Measurements from ENCODE around the gene GAB3.
"Not testable (repeated sequence)": the region's sequence is repeated elsewhere in the genome, so short reads cannot be mapped to it uniquely, and the experiment has no call there.

GAB3 gene

DNA sequence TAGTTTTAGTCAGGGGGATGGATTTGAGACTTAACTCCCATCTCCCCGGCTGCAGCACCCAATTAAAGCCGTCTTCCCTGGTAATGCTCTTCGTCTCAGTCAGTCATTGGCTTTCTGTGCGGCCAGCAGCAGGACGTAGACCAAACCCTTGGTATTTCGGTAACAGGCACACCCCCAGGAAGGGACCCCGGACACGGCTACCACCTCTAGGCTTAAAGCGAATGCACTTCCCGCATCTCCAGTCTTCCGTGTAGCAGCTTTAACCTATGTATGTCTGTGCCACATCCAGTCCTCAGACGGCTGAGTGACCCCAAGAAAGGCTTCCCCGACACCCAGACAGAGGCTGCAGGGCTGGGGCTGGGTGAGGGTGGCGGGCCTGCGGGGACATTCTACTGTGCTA lies 96.0 kb downstream of the GAB3 start:
- no peak for DNase-seq

DNA sequence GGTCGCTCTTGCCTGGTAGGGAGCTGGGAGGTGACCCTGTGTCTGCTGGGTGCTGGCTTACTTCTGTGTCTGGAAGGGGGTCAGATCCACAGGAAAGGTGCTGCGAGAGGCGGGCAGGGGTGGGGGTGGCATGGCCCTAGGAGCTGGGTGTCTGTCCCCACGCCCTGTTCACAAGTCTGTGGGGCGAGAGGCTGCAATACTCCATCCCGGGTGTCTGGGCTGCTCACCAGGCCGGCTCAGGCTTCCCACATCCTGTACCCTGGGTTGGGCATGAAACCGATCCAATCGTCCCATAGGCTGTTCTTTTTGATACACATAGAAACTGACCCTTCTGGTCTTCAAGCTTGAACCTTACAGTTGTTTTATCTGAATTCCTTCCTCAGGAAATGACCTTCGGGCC lies 96.5 kb downstream of the GAB3 start:
- DNase-seq = no peak

DNA sequence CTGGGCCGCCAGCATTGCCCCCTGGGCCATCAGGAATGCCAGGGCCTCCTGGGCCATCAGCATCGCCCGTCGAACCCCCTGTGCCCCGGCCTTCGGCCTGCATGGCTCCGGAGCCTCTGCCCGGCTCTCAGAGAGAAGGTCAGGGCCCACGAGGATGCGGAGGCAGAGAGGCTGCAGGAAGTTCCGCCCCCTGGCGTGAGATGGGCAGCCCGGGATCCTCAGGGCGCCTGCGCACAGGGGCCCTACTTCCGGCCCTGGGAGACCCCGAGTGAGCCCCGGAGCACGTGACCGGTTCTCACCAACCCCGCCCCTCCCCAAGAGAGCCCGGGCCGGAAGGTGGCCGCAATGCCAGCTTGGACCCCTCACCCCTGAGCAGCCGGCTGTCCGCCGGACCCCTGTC lies 97.5 kb downstream of the GAB3 start, which contains the start of gene CTAG2:
TSS of gene CTAG2 (minus strand) at position 167 of the 400 bp plus-strand sequence. CDS start at position 103, 64 bp downstream.
- not testable (repeated sequence) for DNase-seq

DNA sequence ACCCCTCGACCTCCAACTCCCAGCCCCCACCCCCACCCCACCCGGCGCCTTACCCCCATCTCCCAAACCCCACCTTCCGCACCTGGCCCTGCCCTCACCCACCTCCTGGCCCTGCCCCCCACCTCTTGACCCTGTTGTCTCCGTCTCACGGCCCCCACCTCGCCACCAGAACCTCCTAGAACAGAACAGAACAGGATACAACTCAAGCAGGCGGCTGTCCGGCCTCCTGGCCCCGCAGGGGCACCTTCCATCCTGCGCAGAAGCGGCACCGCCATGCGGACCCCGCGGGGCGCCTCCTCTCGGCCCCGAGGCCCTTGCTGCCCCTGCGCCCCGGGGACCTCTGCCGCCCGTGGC lies 97.9 kb downstream of the GAB3 start:
- no peak for DNase-seq

DNA sequence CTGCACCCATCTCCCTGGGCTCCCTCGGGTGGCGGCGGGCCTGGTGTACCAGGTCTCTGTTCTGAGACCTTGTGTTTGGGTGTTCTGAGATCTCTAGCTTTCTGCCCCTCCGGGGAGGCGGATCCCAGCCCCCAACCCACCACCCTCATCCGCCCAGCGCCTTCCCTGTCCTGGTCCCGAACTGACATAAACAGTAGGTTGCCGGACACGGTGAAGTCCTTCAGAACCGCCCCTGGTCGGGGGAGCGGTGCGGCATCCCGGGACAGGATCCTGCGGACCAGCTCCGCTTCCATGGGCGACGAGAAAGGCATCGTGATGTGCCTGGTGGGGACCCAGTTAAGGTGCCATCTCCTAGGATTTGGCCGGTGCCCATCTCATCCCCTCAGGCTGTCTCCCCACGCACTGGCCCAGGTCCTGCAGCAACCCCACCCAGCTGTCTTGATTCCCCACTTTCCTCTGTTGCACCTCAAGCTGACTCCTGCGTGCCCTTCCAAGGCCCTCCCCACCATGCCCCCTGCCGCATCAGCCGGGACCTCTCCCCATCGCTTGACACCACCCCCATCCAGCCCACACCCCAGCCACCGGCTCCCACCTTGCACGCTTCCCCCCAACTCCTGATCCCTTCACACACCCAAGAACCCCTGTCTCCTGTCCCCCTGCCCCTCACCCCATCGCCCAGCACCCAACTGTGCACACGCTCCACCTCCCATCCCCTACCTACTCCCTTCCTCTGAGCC lies 98.4 kb downstream of the GAB3 start:
- DNase-seq = no peak

DNA sequence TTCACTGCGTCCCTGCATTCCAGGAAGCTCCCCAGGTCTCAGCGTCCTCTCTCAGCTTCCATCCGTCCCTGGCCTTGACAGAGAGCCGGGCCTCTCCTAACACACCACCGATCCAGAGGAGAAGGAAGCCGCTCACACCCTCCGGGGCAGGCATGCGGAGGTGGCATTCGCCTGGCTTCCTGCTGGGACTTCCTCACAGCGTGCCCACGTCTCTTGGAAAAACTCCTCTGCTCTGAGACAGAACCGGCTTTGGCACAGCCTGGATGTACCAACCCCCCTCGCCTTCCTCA lies 100.7 kb downstream of the GAB3 start:
- no peak for DNase-seq

DNA sequence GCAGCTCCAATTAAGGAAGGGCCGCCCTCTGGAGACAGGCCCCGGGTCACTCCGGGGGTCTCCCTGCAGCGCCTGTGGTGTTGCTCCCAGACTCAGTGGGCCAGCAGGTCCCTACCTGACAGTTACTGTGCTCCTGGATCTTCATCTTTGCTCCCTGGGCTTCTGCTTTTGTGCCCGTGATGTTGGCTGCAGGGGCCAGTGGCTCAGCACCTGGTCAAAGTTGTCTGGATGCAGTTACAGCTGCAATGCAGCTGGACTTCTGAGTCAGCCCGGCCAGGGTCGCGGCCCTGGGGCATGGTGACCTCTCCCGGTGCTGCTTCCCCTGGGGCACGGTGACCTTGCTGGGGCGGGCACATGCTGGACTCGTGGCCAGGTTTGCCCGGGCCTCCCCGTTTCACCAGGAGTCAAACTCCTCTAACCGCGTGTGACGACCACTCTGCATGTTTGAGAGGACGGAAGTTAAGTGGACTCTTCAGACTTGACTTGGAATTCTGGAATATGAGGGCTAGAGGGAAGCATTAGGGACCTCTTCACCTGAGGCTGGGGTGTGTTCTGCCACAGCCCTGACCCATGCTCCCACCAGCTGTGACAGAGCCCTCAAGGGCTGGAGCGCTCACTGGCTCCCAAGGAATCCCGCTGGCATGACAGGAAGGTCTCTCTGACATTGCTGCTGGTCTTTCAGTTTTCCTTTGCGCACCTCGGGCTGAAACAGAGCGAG lies 101.2 kb downstream of the GAB3 start:
- DNase-seq = no peak

DNA sequence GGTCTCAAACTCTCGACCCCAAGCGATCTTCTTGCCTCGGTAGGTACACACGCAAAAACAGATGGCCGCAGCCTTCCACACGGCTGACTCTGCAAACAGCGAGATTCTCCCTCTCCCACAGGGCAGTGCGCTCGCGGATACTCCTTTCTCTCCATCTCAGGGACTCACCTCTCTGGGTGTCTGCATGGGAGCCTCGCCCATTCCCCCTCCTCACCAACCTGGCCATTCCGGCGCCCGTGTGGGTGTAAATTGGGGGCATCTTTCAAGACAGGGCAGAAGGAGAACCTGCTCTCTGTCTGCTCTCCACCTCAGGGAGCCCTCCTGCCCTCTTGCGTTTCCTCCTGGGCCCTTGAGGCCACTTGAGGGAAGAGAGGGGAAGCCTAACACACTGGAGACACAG lies 101.9 kb downstream of the GAB3 start:
- no peak for DNase-seq

DNA sequence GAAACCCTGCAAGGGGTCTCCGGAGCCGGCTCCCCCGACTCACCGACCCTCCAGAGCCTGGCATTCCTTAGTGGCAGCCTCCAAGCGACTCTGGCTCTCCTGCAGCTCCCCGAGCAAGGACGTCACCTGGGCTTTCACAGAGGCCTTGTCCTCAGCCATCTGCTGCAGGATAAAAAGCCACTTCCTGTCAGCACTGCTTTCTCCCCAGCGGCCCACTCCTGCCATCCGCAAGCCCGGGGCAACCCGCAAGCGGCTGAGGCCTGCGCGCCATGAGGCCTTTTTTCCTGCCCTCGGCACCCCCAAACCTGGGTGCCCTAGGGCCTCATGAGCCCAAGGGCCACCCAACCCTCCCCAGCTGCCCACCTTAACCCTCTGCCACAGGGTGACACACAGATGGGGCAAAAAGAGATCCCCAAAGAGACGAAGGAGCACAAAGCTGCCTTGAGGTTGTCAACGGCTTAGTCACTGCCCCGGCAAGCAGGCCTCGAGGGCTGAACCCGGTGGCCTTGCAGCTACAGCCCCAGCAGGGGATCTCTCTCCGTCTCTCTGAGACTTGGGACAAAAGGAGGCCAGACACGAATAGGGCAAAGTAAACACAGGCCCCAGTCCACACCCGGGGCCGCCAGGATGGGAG lies 105.0 kb downstream of the GAB3 start:
- not testable (repeated sequence) for DNase-seq

DNA sequence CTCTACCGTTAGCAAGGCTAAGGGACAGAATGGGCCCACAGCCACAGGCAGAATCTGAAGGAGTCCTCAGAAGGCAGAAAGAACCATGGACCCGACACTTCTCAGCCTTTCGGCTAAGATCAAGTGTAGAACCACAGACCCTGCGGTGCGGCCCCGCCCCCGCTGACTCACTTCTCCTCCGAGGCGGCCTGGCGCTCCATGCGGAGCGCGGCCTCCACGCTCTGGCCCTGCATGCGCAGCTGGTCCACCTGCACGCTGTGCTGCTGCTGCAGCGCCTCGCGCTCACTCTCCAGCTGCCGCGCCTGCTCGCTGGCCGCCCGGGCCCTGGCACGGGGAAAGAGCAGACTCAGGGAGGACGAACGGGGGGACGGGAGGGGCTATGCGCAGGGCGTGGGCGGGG lies 107.2 kb downstream of the GAB3 start:
- DNase-seq = not testable (repeated sequence)

DNA sequence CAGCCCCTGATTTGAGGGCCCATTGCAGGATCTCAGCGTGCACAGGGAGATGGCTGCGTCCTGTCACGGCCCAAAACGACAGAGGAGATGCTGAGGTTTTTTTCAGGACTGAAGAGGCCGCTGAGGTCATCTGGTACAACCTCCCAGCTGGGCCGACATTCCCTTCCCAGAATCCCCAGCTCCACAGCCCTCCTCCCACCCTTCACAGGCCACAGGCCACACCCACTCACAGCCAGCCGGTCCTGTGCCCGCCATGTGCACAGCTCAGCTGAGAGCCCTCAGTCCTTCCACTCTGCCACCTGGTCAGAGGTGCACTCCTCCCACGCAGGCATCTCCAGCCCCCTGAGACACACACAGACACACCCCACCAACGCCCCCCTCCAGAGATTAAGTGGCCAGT lies 109.1 kb downstream of the GAB3 start:
- DNase-seq = not testable (repeated sequence)

DNA sequence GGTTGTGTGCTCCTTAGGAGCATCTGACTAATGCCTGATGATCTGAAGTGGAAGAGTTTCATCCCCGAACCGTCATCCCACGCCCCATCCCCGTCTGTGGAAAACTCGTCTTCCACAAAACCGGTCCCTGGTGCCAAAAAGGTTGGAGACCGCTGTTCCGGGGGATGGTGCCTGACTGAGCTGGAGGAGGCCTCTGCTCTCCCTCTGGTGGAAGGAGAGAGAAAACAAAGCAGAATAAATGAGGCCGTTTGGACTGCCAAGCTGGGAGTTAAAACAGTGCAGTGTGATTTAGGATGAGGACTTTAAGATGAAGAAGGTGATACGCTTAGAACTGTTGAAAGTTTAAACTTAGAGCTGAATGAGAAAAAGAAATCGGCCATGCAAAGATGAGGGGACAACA lies 117.2 kb downstream of the GAB3 start:
- not testable (repeated sequence) for DNase-seq

DNA sequence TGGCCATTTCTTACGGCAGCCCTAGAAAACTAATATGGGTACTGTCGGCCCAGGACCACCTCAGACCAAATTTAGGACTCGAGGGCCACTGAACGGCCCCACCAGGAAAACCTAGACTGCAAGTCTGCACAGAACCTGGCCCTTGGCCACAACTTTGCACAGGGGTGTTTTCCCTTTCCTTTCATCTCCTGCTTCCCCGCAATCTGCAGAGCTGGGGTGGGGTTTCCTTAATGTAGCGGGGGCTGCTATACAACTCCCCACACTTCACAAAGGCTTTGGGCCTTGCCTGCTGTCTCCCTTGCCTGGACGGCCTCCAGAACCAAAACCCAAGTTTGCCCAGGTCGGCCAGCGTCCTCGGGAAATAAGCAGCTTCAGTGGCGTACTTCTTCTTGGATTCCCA lies 119.9 kb downstream of the GAB3 start:
- DNase-seq = not testable (repeated sequence)

DNA sequence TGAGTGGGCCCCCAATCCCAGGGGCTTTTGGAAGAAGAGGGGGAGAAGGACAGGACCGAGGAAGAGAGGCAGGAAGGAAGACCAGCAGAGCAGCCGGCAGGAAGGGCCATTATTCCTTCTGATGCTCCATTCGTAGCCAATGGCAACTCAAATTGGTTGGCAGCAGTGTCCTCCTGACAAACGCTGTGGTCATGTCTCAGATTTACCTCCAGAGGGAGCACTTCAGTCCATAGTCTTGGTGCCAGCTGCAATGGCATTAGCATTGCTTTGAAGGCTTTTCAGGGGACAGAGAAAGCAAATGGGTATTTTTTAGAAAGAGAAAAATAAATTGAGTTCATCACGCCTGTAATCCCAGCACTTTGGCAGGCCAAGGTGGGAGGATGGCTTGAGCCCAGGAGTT lies 121.9 kb downstream of the GAB3 start:
- DNase-seq = not testable (repeated sequence)

Measured in NCI-H1436 treated with DMSO at 0.1 percent for 48 hours (cell line).